IMR-90 (cell line): ENCODE results near the gene APP. TPM values are rescaled to one million over a fixed set of nuclear protein-coding genes. Genes with fewer than 3 reads are reported as not detected.

Source experiments
- ATAC-seq: fragments of 200-7000 bp; cut with Tn5 transposase; 2 replicates; pipeline ENCODE4 v1.9.1; 2020; ENCODE audit warnings: low read depth, mild to moderate bottlenecking, moderate library complexity
- BruUV-seq: library from RNA; stranded (reverse); fragments of 400-500 nt; replicated peaks from 2 replicates; lab custom pipeline; 2021; lab: Mats Ljungman, UMichigan
- CTCF ChIA-PET: fragments of 300-600 bp; formaldehyde crosslinking; extraction: SDS; loops from one replicate; lab custom pipeline; 2021; ENCODE audit warnings: antibody characterized with exemption; lab: Yijun Ruan, JAX
- POLR2A ChIA-PET: fragments of 300-600 bp; sonication (Branson Sonifier 250); formaldehyde crosslinking; loops from one replicate; lab custom pipeline; 2022; ENCODE audit warnings: antibody characterized with exemption; ENCODE audit not compliant: unreplicated experiment; lab: Charles Lee
- DNase-seq: peaks from one replicate; pipeline ENCODE4 v3.0.0; 2013
- H2AFZ ChIP-seq: replicated peaks from 2 replicates; pipeline ENCODE3; 2013; ENCODE audit warnings: low read length, mild to moderate bottlenecking; ENCODE audit not compliant: poor library complexity
- H2AK5ac ChIP-seq: 2 replicates; pipeline ENCODE4 v1.6.1; 2013; ENCODE audit warnings: low read depth, low read length, inconsistent platforms
- H2AK9ac ChIP-seq: replicated peaks from 2 replicates; pipeline ENCODE3; 2013; ENCODE audit warnings: mild to moderate bottlenecking, low read depth, low read length, moderate library complexity; ENCODE audit not compliant: poor library complexity
- H2BK120ac ChIP-seq: 2 replicates; pipeline ENCODE4 v1.6.1; 2013; ENCODE audit warnings: low read depth, low read length, inconsistent platforms
- H2BK15ac ChIP-seq: 3 replicates; pipeline ENCODE4 v1.6.1; 2013; ENCODE audit warnings: low read depth, low read length, inconsistent platforms
- H2BK20ac ChIP-seq: 2 replicates; pipeline ENCODE4 v1.6.1; 2013; ENCODE audit warnings: low read depth, mild to moderate bottlenecking, inconsistent platforms, low read length, moderate library complexity
- H2BK5ac ChIP-seq: 2 replicates; pipeline ENCODE4 v1.6.1; 2013; ENCODE audit warnings: mild to moderate bottlenecking, low read depth, low read length, inconsistent platforms; ENCODE audit not compliant: poor library complexity, severe bottlenecking
- H3K14ac ChIP-seq: replicated peaks from 2 replicates; pipeline ENCODE4 v1.6.1; 2013; ENCODE audit warnings: low read depth, low read length, inconsistent platforms
- H3K18ac ChIP-seq: 2 replicates; pipeline ENCODE4 v1.6.1; 2013; ENCODE audit warnings: low read depth, low read length, control low read depth
- H3K23ac ChIP-seq: 2 replicates; pipeline ENCODE4 v1.6.1; 2013; ENCODE audit warnings: low read depth, low read length, inconsistent platforms
- H3K27ac ChIP-seq: 2 replicates; pipeline ENCODE4 v1.5.1; 2013; ENCODE audit warnings: mild to moderate bottlenecking, control low read depth, low read length; ENCODE audit not compliant: insufficient read depth
- H3K27me3 ChIP-seq: 2 replicates; pipeline ENCODE4 v1.6.1; 2013; ENCODE audit warnings: low read length; ENCODE audit not compliant: control insufficient read depth, insufficient read depth
- H3K36me3 ChIP-seq: 2 replicates; pipeline ENCODE4 v1.6.1; 2013; ENCODE audit warnings: low read length, mixed read lengths; ENCODE audit not compliant: control insufficient read depth, insufficient read depth
- H3K4ac ChIP-seq: 2 replicates; pipeline ENCODE4 v1.6.1; 2013; ENCODE audit warnings: low read depth, low read length, inconsistent platforms
- H3K4me1 ChIP-seq: 2 replicates; pipeline ENCODE4 v1.6.1; 2013; ENCODE audit warnings: low read length, mixed read lengths; ENCODE audit not compliant: control insufficient read depth, insufficient read depth
- H3K4me2 ChIP-seq: 2 replicates; pipeline ENCODE4 v1.6.1; 2013; ENCODE audit warnings: low read depth, mild to moderate bottlenecking, control low read depth, low read length, moderate library complexity
- H3K4me3 ChIP-seq: 2 replicates; pipeline ENCODE4 v1.5.1; 2013; ENCODE audit warnings: low read depth, mild to moderate bottlenecking, control low read depth, low read length, moderate library complexity; ENCODE audit not compliant: insufficient read depth
- H3K56ac ChIP-seq: 2 replicates; pipeline ENCODE4 v1.6.1; 2013; ENCODE audit warnings: low read length, inconsistent platforms; ENCODE audit not compliant: insufficient read depth; ENCODE audit errors: extremely low read depth
- H3K79me1 ChIP-seq, 2 experiments: 2 replicates each; pipeline ENCODE4 v1.6.1; 2013; ENCODE audit warnings: low read length in 2 of 2, inconsistent platforms in 1 of 2, low read depth in 1 of 2
- H3K9ac ChIP-seq: 2 replicates; pipeline ENCODE4 v1.6.1; 2013; ENCODE audit warnings: low read depth, low read length, control low read depth
- H3K9me1 ChIP-seq: 2 replicates; pipeline ENCODE4 v1.6.1; 2013; ENCODE audit warnings: low read length, inconsistent platforms; ENCODE audit not compliant: insufficient read depth
- H3K9me3 ChIP-seq: 2 replicates; pipeline ENCODE4 v1.6.1; 2013; ENCODE audit warnings: low read length; ENCODE audit not compliant: control insufficient read depth, insufficient read depth
- H4K20me1 ChIP-seq: 2 replicates; pipeline ENCODE4 v1.6.1; 2013; ENCODE audit warnings: low read length, inconsistent platforms; ENCODE audit not compliant: insufficient read depth
- H4K5ac ChIP-seq: 2 replicates; pipeline ENCODE4 v1.6.1; 2013; ENCODE audit warnings: mild to moderate bottlenecking, low read depth, low read length, control low read depth
- H4K8ac ChIP-seq, 2 experiments: 2 replicates each; pipeline ENCODE4 v1.6.1; 2013; ENCODE audit warnings: low read depth in 2 of 2, low read length in 2 of 2, control low read depth in 1 of 2, inconsistent platforms in 1 of 2
- H4K91ac ChIP-seq: 2 replicates; pipeline ENCODE4 v1.6.1; 2013; ENCODE audit warnings: low read depth, low read length, inconsistent platforms; ENCODE audit not compliant: insufficient read depth
- CHD1 ChIP-seq: IDR thresholded peaks from 2 replicates; pipeline ENCODE4 v1.6.1; 2012; ENCODE audit warnings: low read depth, low read length, improper control_type of control experiment
- ELK1 ChIP-seq: fragments of 150-350 bp; IDR thresholded peaks from 2 replicates; pipeline ENCODE4 v1.6.1; 2016; ENCODE audit warnings: low read depth, mild to moderate bottlenecking, low read length, moderate library complexity, borderline replicate concordance
- POLR2A ChIP-seq: IDR thresholded peaks from 2 replicates; pipeline ENCODE4 v1.6.1; 2012; ENCODE audit warnings: mild to moderate bottlenecking, low read depth, low read length
- USF2 ChIP-seq: fragments of 150-350 bp; IDR thresholded peaks from 2 replicates; pipeline ENCODE4 v1.6.1; 2017; ENCODE audit warnings: mild to moderate bottlenecking, antibody characterized with exemption, low read length, low read depth
- WGBS, 2 experiments: methylation state at CpG; one replicate each; pipeline versions ENCODE4 v1.1.5 to v1.1.7; 2013; ENCODE audit warnings: missing lambda C conversion rate in 2 of 2; ENCODE audit not compliant: insufficient read length in 1 of 2; ENCODE audit errors: extremely low coverage in 2 of 2; 5-methylcytosine and 5-hydroxymethylcytosine counted together
- dilution Hi-C: fragments of 300-500 bp; cut with HindIII; formaldehyde crosslinking; loops from one replicate; pipeline ENCODE4 v1.14.3; 2018; ENCODE audit warnings: low sequenced_read_pairs; ENCODE audit not compliant: unreplicated experiment
- in situ Hi-C: fragments of 300-500 bp; cut with MboI; formaldehyde crosslinking; loops from 3 replicates; pipeline ENCODE4 v1.14.3; 2019; ENCODE audit warnings: low sequenced_read_pairs, inconsistent platforms, mixed read lengths
- intact Hi-C: fragments of 100-400 bp; cut with micrococcal nuclease; formaldehyde crosslinking; loops from 2 replicates; pipeline ENCODE4 v1.10.0; 2022
- polyA plus RNA-seq, 3 experiments: library from polyadenylated mRNA; depleted of rRNA; stranded (reverse); fragments of >200 nt; gene quantifications; 2 replicates each; pipeline ENCODE4 v1.2.3, GENCODE V29; 2012; ENCODE audit warnings: low replicate concordance in 1 of 3
- total RNA-seq: library from RNA; depleted of rRNA; stranded (reverse); fragments of >200 nt; gene quantifications from 2 replicates; pipeline ENCODE4 v1.2.3, GENCODE V29; 2012

The APP gene
- total and polyA plus RNA-seq, 2 of the 4 experiments (the other 2 are of a cell fraction), result 191 to 530 TPM

- ChIA-PET CTCF (no interaction called here), POLR2A (no interaction called here)
- H2BK15ac ChIP-seq, result no peak overlapping the region
- no peak overlapping the region for H3K14ac ChIP-seq
- H2BK5ac ChIP-seq, result no peak overlapping the region
- no peak overlapping the region for H4K91ac ChIP-seq
- no peak overlapping the region for H3K18ac ChIP-seq
- no peaks in the 10 kb centered on the region for H3K4me1 ChIP-seq
- H2BK120ac ChIP-seq, result no peak overlapping the region
- H2AK9ac ChIP-seq, result no peak overlapping the region
- H4K20me1 ChIP-seq, result no peaks in the 10 kb centered on the region
- no peaks in the 10 kb centered on the region for H3K79me1 ChIP-seq
- no peak overlapping the region for H3K56ac ChIP-seq
- H3K9me3 ChIP-seq, result 0 out of 2 replicates have a peak, but pooled peaks cover 4% of the 10 kb centered on the region
- no peak for ATAC-seq
- BruUV-seq, result no TSS peak
- in situ Hi-C loops (loop anchor here (25.0 kb wide), 1 partner anchor 576 kb away; the partner anchor contains the start of gene MRPL39), intact Hi-C loops (no loop called here), dilution Hi-C loops (no loop called here)
- no peak overlapping the region for H3K4ac ChIP-seq
- H3K23ac ChIP-seq, result no peak overlapping the region
- no peak overlapping the region for H3K27ac ChIP-seq
- no peak overlapping the region for H4K8ac ChIP-seq
- H2AK5ac ChIP-seq, result no peak overlapping the region
- H3K4me2 ChIP-seq, result no peak overlapping the region
- 100% methylated on average over 1 of the region's 5 CpGs; no CpG with 5 or more reads in 1 of the 2 experiments for WGBS, 2 experiments
- peaks cover 5% of the 10 kb centered on the region; the same call in 1 of the 2 replicates for H3K27me3 ChIP-seq
- no peaks in the 10 kb centered on the region for H3K36me3 ChIP-seq
- no peak overlapping the region for H3K4me3 ChIP-seq
- no peak for DNase-seq
- no peak overlapping the region for H3K9ac ChIP-seq
- no peak overlapping the region for H4K5ac ChIP-seq
- H2BK20ac ChIP-seq, result no peak overlapping the region
- TF ChIP-seq CHD1, result no peak
- no peak for TF ChIP-seq USF2
- TF ChIP-seq POLR2A, result no peak
- TF ChIP-seq ELK1, result no peak
- no peaks in the 10 kb centered on the region for H3K9me1 ChIP-seq
- H2AFZ ChIP-seq, result no peak overlapping the region
Measured at GRCh38 chr21:26188422-26188821, 17.9 kb upstream of the APP start.
